ENCODE results near the gene ANKRD12.

DNA sequence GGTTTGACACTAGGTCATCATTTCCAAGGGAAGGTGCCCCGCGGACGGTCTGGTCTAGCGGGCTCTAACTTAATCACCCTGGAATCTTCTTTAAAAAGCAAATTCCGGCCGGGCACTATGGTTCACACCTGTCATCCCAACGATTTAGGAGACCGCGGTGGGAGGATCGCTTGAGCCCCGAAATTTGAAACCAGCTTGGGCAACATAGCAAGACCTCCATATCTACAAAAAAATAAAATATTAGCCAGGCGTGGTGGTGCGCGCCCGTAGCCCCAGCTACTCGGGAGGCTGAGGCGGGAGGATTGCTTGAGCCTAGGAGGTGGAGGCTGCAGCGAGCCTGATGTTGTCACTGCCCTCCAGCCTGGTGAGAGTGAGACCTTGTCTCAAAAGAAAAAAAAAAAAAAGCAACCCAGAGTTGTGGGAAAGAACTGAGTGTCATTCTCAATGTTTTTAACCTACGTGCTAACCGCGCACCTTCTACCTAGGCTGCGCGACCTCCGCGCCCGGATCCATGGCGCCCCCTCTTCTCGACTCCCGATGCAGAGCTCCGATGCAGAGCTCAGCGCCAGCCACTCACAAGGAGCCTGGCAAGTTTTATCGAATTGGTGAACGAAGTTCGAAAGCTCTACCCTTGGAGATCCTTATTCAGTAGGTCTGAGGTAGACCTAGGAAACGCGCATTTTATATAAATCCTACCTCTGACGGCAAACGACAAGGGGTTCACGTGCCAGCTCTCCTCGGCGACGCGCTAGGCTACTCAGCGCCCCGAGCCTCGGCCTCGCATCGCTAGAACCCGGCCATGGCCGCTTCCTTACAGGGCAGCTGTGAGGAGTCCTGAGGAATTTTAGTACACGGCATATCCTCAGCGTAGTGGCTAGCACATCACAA, 197.1 kb downstream of the ANKRD12 start:
- TF ChIP-seq, protein P1, sequence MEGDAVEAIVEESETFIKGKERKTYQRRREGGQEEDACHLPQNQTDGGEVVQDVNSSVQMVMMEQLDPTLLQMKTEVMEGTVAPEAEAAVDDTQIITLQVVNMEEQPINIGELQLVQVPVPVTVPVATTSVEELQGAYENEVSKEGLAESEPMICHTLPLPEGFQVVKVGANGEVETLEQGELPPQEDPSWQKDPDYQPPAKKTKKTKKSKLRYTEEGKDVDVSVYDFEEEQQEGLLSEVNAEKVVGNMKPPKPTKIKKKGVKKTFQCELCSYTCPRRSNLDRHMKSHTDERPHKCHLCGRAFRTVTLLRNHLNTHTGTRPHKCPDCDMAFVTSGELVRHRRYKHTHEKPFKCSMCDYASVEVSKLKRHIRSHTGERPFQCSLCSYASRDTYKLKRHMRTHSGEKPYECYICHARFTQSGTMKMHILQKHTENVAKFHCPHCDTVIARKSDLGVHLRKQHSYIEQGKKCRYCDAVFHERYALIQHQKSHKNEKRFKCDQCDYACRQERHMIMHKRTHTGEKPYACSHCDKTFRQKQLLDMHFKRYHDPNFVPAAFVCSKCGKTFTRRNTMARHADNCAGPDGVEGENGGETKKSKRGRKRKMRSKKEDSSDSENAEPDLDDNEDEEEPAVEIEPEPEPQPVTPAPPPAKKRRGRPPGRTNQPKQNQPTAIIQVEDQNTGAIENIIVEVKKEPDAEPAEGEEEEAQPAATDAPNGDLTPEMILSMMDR (optimal IDR thresholded peaks at IDR 0.05 in 1 of 3, IDR thresholded peaks at IDR 0.05 in 1 of 3, conservative IDR thresholded peaks at IDR 0.05 in 1 of 3; ENCODE audit: extremely low read depth in 1 of 3, insufficient read depth in 2 of 3, low read length in 3 of 3), result peak in 1 of 3 experiments; percentile 20
- TF ChIP-seq EZH2 (IDR thresholded peaks at IDR 0.05; ENCODE audit: low read length), result no peak
